Breast epithelium (tissue), 4 donors: Measurements from ENCODE around the gene RPL36A. TPM values are rescaled to one million over a fixed set of nuclear protein-coding genes. Genes with fewer than 3 reads are reported as not detected.

Source experiments
- DNase-seq, 2 donors: peaks; one replicate each; pipeline ENCODE4 v3.0.0-alpha.2; 2019; ENCODE audit warnings: low spot score in 2 of 2
- H3K27ac ChIP-seq, 2 donors: fragments of 200-600 bp; sonication (generic) in 1 of 2; one replicate each; pipeline ENCODE4 v1.5.1; 2016 to 2019; ENCODE audit warnings: mild to moderate bottlenecking in 1 of 2
- H3K27me3 ChIP-seq, 2 donors: fragments of 200-600 bp; sonication (generic) in 1 of 2; one replicate each; pipeline versions ENCODE4 v1.5.1 to v1.6.0; 2017 to 2019; ENCODE audit warnings: control low read depth in 1 of 2, mild to moderate bottlenecking in 1 of 2
- H3K36me3 ChIP-seq: fragments of 200-600 bp; one replicate; pipeline ENCODE4 v1.5.1; 2019
- H3K4me1 ChIP-seq, 2 donors: fragments of 200-600 bp; sonication (generic); one replicate each; pipeline ENCODE4 v1.5.1; 2016 to 2019; ENCODE audit warnings: control low read depth in 1 of 2
- H3K4me3 ChIP-seq, 3 donors: fragments of 200-600 bp; sonication (generic); 1 replicate in 2 of 3; 2 replicates in 1 of 3; pipeline ENCODE4 v1.5.1; 2016 to 2019; ENCODE audit warnings: mild to moderate bottlenecking in 3 of 3, moderate library complexity in 2 of 3
- H3K9me3 ChIP-seq, 2 donors: fragments of 200-600 bp; sonication (generic) in 1 of 2; one replicate each; pipeline ENCODE4 v1.5.1; 2016 to 2019; ENCODE audit warnings: control low read depth in 1 of 2
- POLR2A ChIP-seq: fragments of 450-650 bp; IDR thresholded peaks from one replicate; pipeline ENCODE4 v1.6.1; 2016; ENCODE audit warnings: antibody characterized with exemption, mild to moderate bottlenecking, moderate library complexity
- POLR2AphosphoS5 ChIP-seq, 3 donors: sonication (generic); formaldehyde crosslinking; IDR thresholded peaks; one replicate each; pipeline ENCODE4 v1.6.1; 2017; ENCODE audit warnings: antibody characterized with exemption in 3 of 3
- intact Hi-C: fragments of 100-400 bp; cut with DNase I; formaldehyde crosslinking; loops from one replicate; pipeline ENCODE4 v1.15.1; 2023; ENCODE audit warnings: low total_unique reads
- total RNA-seq, 3 donors: library from RNA; depleted of rRNA; stranded (reverse); fragments of >200 nt; gene quantifications; one replicate each; pipeline ENCODE4 v1.1.0, GENCODE V29; 2016
- TF ChIP-seq, protein P1 (sequence below), 3 donors: fragments of 450-650 bp; IDR thresholded peaks; one replicate each; pipeline ENCODE4 v1.5.1; 2016 to 2017; ENCODE audit warnings: antibody characterized with exemption in 3 of 3, mild to moderate bottlenecking in 3 of 3, moderate library complexity in 3 of 3

RPL36A gene
- total RNA-seq, 3 donors from 2014 or later = 503 to 954 (median 526) TPM

DNA sequence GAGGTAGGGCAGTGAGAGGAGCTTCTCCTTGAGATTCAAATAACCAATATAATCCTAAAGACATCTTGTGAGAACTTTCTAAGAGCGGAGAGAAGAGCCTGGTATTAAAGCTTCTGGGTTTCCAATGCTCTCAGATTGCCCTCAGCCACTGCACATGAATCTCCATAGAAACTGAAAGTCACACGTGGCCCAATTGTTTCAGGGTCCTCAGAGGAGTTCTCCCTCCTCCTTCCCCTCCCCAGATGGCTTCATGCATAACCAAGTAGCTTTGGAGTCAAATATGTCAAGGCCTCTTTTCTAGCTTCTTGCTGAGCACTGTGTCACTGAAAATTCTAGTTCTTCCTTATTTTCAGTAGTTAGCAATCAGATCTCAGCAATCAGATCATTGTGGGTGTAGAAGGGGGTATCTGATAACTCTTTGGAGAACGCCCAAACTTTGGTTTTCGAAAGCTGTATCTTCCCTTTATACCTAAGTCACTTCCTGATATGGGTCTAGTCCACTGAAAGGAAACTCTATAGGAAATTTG lies 7.1 kb upstream of the RPL36A start:
- no peak overlapping the region for H3K27ac ChIP-seq
- H3K4me3 ChIP-seq = no peak overlapping the region
- H3K9me3 ChIP-seq = no peaks in the 10 kb centered on the region
- TF ChIP-seq POLR2AphosphoS5 (IDR thresholded peaks at IDR 0.05) = no peak
- TF ChIP-seq POLR2A = no peak
- TF ChIP-seq, protein P1, sequence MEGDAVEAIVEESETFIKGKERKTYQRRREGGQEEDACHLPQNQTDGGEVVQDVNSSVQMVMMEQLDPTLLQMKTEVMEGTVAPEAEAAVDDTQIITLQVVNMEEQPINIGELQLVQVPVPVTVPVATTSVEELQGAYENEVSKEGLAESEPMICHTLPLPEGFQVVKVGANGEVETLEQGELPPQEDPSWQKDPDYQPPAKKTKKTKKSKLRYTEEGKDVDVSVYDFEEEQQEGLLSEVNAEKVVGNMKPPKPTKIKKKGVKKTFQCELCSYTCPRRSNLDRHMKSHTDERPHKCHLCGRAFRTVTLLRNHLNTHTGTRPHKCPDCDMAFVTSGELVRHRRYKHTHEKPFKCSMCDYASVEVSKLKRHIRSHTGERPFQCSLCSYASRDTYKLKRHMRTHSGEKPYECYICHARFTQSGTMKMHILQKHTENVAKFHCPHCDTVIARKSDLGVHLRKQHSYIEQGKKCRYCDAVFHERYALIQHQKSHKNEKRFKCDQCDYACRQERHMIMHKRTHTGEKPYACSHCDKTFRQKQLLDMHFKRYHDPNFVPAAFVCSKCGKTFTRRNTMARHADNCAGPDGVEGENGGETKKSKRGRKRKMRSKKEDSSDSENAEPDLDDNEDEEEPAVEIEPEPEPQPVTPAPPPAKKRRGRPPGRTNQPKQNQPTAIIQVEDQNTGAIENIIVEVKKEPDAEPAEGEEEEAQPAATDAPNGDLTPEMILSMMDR (IDR thresholded peaks at IDR 0.05) = no peak
- H3K4me1 ChIP-seq = no peaks in the 10 kb centered on the region
- H3K27me3 ChIP-seq = peaks cover 0 to 35% of the 10 kb centered on the region in 2 donors
- no peaks in the 10 kb centered on the region for H3K36me3 ChIP-seq
- no peak for DNase-seq
- intact Hi-C loops = no loop called here

DNA sequence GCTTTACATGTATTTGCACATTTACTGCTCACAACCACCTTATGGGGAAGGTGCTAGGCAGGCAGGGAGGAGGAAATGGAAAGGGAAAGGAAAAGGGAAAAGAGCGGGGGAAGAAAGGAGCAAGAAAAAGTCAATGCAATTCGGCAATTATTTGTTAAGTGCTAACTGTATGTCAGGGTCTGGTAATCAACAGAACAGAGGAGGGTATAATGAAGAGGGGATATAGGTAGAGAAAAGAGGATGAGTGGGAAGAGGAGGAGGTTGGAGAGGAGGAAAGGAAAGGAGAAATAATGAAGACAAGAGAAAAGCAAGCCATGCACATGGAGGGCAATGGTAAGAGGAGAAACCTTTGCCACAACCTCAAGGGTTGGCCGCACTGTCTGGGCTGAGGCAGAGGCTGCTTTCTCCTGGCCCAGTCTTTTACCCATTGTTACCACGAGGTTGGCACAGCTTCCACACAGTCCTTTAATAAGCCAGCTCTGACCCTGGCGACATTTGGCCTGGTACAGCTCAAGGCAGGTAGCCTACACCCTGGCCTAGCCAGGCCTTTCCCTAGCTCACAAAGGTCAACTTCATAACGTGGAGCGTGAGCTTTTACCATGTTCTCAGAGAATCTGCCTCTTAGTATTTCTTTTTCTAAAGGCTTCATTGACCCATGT lies 5.7 kb upstream of the RPL36A start:
- intact Hi-C loops = no loop called here
- H3K9me3 ChIP-seq = no peaks in the 10 kb centered on the region
- TF ChIP-seq POLR2A (no peak), POLR2AphosphoS5 (IDR thresholded peaks at IDR 0.05) (no peak)
- TF ChIP-seq, protein P1 (IDR thresholded peaks at IDR 0.05) = no peak
- no peaks in the 10 kb centered on the region for H3K4me1 ChIP-seq
- DNase-seq = no peak
- peaks cover 0 to 39% of the 10 kb centered on the region in 2 donors for H3K27me3 ChIP-seq
- no peaks in the 10 kb centered on the region for H3K36me3 ChIP-seq
- no peak overlapping the region for H3K27ac ChIP-seq
- H3K4me3 ChIP-seq = peak overlapping the region in 1 of 3 donors; percentile 11

DNA sequence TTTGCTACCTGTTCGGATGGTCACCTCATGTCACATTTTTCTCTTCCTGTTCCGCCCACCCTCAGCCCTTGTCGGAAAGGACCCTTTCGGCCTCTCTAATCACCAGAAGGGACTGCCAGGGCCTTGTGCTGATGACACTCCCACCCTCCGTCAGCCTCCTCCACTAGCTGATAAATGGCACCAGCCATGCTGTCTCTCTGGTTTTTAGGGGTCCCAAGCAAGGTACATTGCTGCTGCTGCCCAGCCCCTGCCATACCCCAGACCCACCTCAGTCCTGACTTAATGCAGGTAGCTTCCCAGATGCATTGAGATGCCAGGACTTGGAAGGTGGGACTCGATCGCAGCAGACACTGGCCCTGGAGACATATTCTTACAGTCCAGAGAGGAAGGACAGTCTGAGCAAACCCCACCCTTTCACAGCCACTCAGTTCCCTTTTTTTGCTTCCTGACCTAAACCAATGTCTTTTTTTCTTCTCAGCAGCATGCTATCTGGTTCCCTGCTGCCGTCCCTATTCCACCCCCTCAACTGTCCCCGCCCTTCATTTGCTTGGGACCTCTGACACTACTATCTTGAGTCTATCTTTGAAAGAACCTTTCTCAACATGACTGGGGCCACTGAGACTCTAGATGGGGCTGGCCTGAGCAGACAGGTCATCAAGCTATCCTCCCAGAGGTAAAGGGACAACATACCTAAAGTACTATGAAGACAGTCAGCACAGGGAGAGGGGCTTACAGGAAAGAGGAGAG lies 4.8 kb upstream of the RPL36A start, which contains the start of gene BTK:
Gene BTK (minus strand): TSS at position 397 of the 747 bp plus-strand sequence. CDS start 10,907 bp downstream, outside the sequence.
- H3K27me3 ChIP-seq = peaks cover 0 to 39% of the 10 kb centered on the region in 2 donors
- DNase-seq = no peak
- TF ChIP-seq POLR2A (no peak), POLR2AphosphoS5 (IDR thresholded peaks at IDR 0.05) (no peak)
- TF ChIP-seq, protein P1 (IDR thresholded peaks at IDR 0.05) = no peak

DNA sequence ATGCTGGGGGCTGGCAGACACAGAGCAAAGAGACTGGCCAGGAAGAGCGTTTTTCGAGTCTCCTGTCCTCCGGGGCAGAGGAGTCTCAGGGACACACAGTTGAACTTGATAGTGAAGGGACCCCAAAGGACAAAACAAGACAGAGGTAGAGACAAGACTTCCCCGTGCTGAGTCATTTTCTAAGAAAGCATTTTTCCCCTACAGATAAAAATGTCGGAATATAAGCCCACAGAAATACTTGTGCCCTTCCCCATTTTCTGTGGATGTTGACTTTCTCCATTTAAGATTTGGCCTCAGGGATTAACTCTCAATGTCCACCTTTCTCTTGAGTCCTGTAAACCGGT lies 4.3 kb upstream of the RPL36A start:
- H3K4me1 ChIP-seq = no peaks in the 10 kb centered on the region
- intact Hi-C loops = no loop called here
- peaks cover 0 to 39% of the 10 kb centered on the region in 2 donors for H3K27me3 ChIP-seq
- no peak for DNase-seq
- H3K4me3 ChIP-seq = no peak overlapping the region
- H3K9me3 ChIP-seq = no peaks in the 10 kb centered on the region
- TF ChIP-seq POLR2AphosphoS5 (IDR thresholded peaks at IDR 0.05) (no peak), POLR2A (no peak)
- TF ChIP-seq, protein P1 (IDR thresholded peaks at IDR 0.05) = no peak
- H3K27ac ChIP-seq = no peak overlapping the region
- H3K36me3 ChIP-seq = no peaks in the 10 kb centered on the region

More for the DNA sequence above, 4.8 kb upstream of the RPL36A start, which contains the start of gene BTK:
- H3K27ac ChIP-seq = no peak within 1 kb of the TSS
- H3K9me3 ChIP-seq = no peaks in the 10 kb centered on the region
- peak within 1 kb of the TSS in 2 of 3 donors; percentile 11 to 19 for H3K4me3 ChIP-seq
- intact Hi-C loops = no loop called here
- no peaks in the 10 kb centered on the region for H3K36me3 ChIP-seq
- H3K4me1 ChIP-seq = no peaks in the 10 kb centered on the region

DNA sequence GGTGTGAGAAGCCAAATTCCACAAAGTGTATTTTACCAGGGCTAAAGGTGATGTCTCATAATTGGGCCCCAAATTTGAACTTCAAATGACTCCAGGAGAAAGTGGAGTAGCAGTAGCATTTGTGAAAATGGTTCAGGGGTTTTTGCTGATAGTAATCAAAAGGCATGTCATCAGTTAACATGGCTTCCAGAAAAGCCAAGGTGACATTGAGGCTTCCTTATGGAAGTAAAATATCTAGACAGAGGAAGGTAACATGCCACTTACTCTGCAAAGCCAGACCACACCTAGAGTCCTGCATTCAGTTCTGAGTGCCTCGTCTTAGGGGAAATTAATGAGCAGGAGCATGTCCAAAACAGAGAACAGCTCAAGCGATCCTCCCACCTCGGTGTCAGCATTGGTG lies 2.2 kb upstream of the RPL36A start:
- no peak for TF ChIP-seq POLR2AphosphoS5 (IDR thresholded peaks at IDR 0.05)
- TF ChIP-seq, protein P1 (IDR thresholded peaks at IDR 0.05) = no peak
- TF ChIP-seq POLR2A = no peak
- DNase-seq = no peak

More for the DNA sequence above, 2.2 kb upstream of the RPL36A start:
- Histone ChIP-seq H3K36me3 (no peaks in the 10 kb centered on the region), H3K4me3 (no peak overlapping the region), H3K27ac (no peak overlapping the region), H3K9me3 (no peaks in the 10 kb centered on the region), H3K27me3 (peaks cover 0 to 37% of the 10 kb centered on the region in 2 donors), H3K4me1 (no peaks in the 10 kb centered on the region)
- intact Hi-C loops = no loop called here
